HFFc6 (cell line): ENCODE measurements around the gene CLCNKA. TPM values are rescaled to one million over a fixed set of nuclear protein-coding genes. Genes with fewer than 3 reads are reported as not detected.

ENCODE experiments used
- DNase-seq: peaks from one replicate; pipeline ENCODE4 v3.0.0-alpha.2; 2018
- H3K27ac Mint-ChIP-seq: 2 replicates; pipeline ENCODE4 v1.8.0; 2020; ENCODE audit warnings: mild to moderate bottlenecking, mixed read lengths
- H3K27me3 Mint-ChIP-seq: 2 replicates; pipeline ENCODE4 v1.8.0; 2021; ENCODE audit warnings: mild to moderate bottlenecking, moderate library complexity, mixed read lengths; ENCODE audit not compliant: insufficient read depth
- H3K36me3 Mint-ChIP-seq: 2 replicates; pipeline ENCODE4 v1.8.0; 2021; ENCODE audit warnings: low read depth, mixed read lengths
- H3K4me1 Mint-ChIP-seq: 2 replicates; pipeline ENCODE4 v1.8.0; 2020; ENCODE audit warnings: low read depth, mixed read lengths
- H3K4me3 Mint-ChIP-seq: 2 replicates; pipeline ENCODE4 v1.8.0; 2020; ENCODE audit warnings: mild to moderate bottlenecking, moderate library complexity, mixed read lengths
- H3K9me3 Mint-ChIP-seq: 2 replicates; pipeline ENCODE4 v1.8.0; 2020; ENCODE audit warnings: mild to moderate bottlenecking, mixed read lengths
- CTCF ChIP-seq: fragments of 200-600 bp; sonication (generic); IDR thresholded peaks from 2 replicates; pipeline ENCODE4 v1.5.0; 2021; ENCODE audit warnings: antibody characterized with exemption, mild to moderate bottlenecking
- total RNA-seq, 6 experiments: library from RNA; stranded (reverse); fragmentation: NEBNext Ultra II Directional; extraction: Animal tissue kit (Norgen Biotek cat#: 25700); gene quantifications; 2 replicates in 1 of 6; 3 replicates in 5 of 6; pipeline ENCODE4 v1.2.3, GENCODE V29; 2021

The CLCNKA gene
- total RNA-seq, 6 experiments from 2014 or later: not detected

GRCh38 chr1:15988856-15989736 lies 32.7 kb upstream of the CLCNKA start:
- H3K4me1 Mint-ChIP-seq: peaks cover 6% of the 10 kb centered on the region; the same call in 1 of the 2 replicates
- H3K4me3 Mint-ChIP-seq: no peak overlapping the region
- no peak for DNase-seq
- H3K36me3 Mint-ChIP-seq: no peaks in the 10 kb centered on the region
- no peak for TF ChIP-seq CTCF
- no peaks in the 10 kb centered on the region for H3K9me3 Mint-ChIP-seq
- H3K27me3 Mint-ChIP-seq: peaks cover 4% of the 10 kb centered on the region; the same call in 1 of the 2 replicates
- H3K27ac Mint-ChIP-seq: no peak overlapping the region

GRCh38 chr1:15989776-15990175 lies 32.1 kb upstream of the CLCNKA start:
- Mint-ChIP-seq H3K27me3 (peaks cover 4% of the 10 kb centered on the region; the same call in 1 of the 2 replicates), H3K4me3 (no peak overlapping the region), H3K9me3 (no peaks in the 10 kb centered on the region), H3K36me3 (no peaks in the 10 kb centered on the region), H3K4me1 (peaks cover 6% of the 10 kb centered on the region; the same call in 1 of the 2 replicates), H3K27ac (no peak overlapping the region)
- DNase-seq: no peak
- no peak for TF ChIP-seq CTCF

GRCh38 chr1:15991427-15992186 lies 30.2 kb upstream of the CLCNKA start:
- Mint-ChIP-seq H3K4me3 (no peak overlapping the region), H3K4me1 (no peaks in the 10 kb centered on the region), H3K27ac (no peak overlapping the region), H3K36me3 (no peaks in the 10 kb centered on the region), H3K27me3 (peaks cover 4% of the 10 kb centered on the region; the same call in 1 of the 2 replicates), H3K9me3 (no peaks in the 10 kb centered on the region)
- TF ChIP-seq CTCF: no peak
- no peak for DNase-seq

- H3K27me3 Mint-ChIP-seq: peaks cover 4% of the 10 kb centered on the region; the same call in 1 of the 2 replicates
- no peak for DNase-seq
- no peak overlapping the region for H3K4me3 Mint-ChIP-seq
- no peak for TF ChIP-seq CTCF
- no peaks in the 10 kb centered on the region for H3K36me3 Mint-ChIP-seq
- H3K4me1 Mint-ChIP-seq: no peaks in the 10 kb centered on the region
- H3K27ac Mint-ChIP-seq: no peak overlapping the region; the same call in 1 of the 2 replicates
- no peaks in the 10 kb centered on the region for H3K9me3 Mint-ChIP-seq
Observed at GRCh38 chr1:15992187-15992553, 29.7 kb upstream of the CLCNKA start.

- no peak overlapping the region; the same call in 1 of the 2 replicates for H3K27ac Mint-ChIP-seq
- no peak for TF ChIP-seq CTCF
- DNase-seq: no peak
- no peaks in the 10 kb centered on the region for H3K9me3 Mint-ChIP-seq
- no peaks in the 10 kb centered on the region for H3K4me1 Mint-ChIP-seq
- no peaks in the 10 kb centered on the region for H3K36me3 Mint-ChIP-seq
- no peak overlapping the region for H3K4me3 Mint-ChIP-seq
- peaks cover 4% of the 10 kb centered on the region; the same call in 1 of the 2 replicates for H3K27me3 Mint-ChIP-seq
Observed at GRCh38 chr1:15992582-15993500, 29.0 kb upstream of the CLCNKA start.
